ENCODE measurements around the gene ZNF92. TPM values are rescaled to one million over a fixed set of nuclear protein-coding genes. Genes with fewer than 3 reads are reported as not detected.
"Not testable (repeated sequence)": the region's sequence is repeated elsewhere in the genome, so short reads cannot be mapped to it uniquely, and the experiment has no call there.

The ZNF92 gene
- total RNA-seq, 1 experiment from 2014 or later, result 4.9 TPM

DNA sequence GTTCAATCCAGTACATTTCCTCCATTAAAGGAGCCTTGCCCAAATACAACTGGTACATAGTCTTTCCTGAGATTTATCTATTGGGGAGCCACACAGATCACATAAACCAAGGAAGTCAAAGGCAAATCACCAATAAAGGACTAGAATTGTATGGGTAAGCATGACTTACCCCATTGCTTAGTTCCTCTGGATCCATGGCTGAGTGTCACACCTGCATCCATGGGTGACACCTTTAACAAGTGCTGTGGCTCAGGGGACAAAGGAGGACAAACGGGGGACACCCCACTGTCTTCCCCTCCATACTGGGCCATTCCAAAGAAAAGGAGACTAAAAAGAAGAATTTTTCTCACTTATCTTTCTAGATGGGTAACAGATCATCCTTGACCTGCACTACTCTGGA is 30.4 kb downstream of the ZNF92 start:
- peaks cover 45% of the 10 kb centered on the region for H3K36me3 ChIP-seq
- no peak overlapping the region for H3K4me3 ChIP-seq
- no peaks in the 10 kb centered on the region for H3K27me3 ChIP-seq
- peaks cover 70% of the 10 kb centered on the region for H3K9me3 ChIP-seq
- no peak for DNase-seq

DNA sequence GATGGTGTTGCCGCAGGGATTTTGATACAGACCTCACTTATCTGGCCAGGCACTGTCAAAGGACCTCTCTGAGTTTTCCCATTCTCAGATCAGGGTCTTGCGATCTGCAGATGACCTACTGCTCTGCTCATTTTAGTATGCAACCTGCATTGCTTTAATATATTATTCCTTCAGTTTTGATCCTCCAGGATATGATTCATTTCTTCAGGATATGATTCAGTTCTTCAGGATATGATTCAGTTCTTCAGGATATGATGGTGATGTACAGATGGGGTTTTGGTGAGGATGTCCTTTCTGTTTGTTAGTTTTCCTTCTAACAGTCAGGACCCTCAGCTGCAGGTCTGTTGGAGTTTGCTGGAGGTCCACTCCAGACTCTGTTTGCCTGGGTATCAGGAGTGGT is 33.1 kb downstream of the ZNF92 start:
- DNase-seq, H3K27me3 ChIP-seq, H3K4me3 ChIP-seq: not testable (repeated sequence)
- H3K9me3 ChIP-seq, result peaks cover 55% of the 10 kb centered on the region
- H3K36me3 ChIP-seq, result peaks cover 18% of the 10 kb centered on the region

DNA sequence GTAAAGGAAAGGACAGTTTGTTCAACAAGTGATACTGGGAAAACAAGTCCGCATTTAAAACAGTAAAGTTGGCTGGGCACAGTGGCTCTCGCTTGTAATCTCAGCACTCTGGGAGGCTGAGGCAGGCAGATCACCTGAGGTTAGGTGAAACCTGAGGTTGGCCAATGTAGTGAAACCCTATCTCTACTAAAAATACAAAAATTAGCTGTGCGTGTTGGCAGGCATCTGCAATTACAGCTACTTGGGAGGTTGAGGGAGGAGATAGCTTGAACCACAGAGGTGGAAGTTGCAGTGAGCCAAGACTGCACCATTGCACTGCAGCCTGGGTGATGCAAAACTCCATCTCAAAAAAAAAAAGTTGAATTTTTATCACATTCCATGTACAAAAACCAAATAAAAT is 35.7 kb downstream of the ZNF92 start:
- Histone ChIP-seq H3K27me3 (no peaks in the 10 kb centered on the region), H3K9me3 (peaks cover 35% of the 10 kb centered on the region), H3K36me3 (peaks cover 3% of the 10 kb centered on the region), H3K4me3 (no peak overlapping the region)
- no peak for DNase-seq

DNA sequence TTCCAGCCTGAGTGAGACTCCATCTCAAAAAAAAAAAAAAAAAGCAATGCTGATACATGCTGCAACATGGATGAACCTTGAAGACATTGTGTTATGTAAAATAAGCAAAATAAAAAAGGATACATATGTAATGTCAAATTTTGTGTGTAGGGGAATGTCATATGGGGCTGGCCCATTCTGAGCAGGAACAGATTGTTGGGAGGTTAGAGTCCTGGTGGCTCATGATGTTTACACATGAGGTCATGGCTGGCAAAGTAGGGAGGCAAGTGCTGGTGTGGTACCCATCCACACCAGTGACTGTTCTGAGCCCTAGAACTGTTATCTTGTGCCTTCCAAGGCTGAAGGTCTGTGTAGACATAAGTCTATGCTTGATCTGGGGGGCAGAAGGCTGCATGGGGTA is 37.6 kb downstream of the ZNF92 start:
- Histone ChIP-seq H3K27me3 (no peaks in the 10 kb centered on the region), H3K36me3 (no peaks in the 10 kb centered on the region), H3K9me3 (peaks cover 23% of the 10 kb centered on the region), H3K4me3 (no peak overlapping the region)
- DNase-seq, result no peak

DNA sequence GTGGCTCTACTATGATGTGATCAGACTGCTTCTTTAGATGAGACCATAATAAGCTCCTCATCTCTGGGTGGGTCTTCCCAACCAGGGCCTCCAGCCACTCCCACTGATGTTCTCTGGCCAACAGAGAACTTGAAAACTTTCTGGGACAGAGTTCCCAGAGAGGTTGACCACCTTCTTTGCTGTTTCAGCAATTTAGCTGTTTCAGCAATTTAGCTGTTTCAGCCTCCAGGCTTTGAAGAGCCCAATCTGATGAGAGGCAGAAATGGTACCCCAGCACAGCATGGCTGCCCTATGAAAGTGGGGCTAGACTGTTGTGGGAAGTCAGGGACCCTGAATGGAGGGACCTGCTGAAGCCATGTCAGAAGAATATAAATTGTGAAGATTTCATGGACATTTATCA is 49.0 kb downstream of the ZNF92 start:
- H3K4me3 ChIP-seq, result no peak overlapping the region
- H3K9me3 ChIP-seq, result peaks cover 11% of the 10 kb centered on the region
- DNase-seq, result no peak
- no peaks in the 10 kb centered on the region for H3K36me3 ChIP-seq
- H3K27me3 ChIP-seq, result no peaks in the 10 kb centered on the region

DNA sequence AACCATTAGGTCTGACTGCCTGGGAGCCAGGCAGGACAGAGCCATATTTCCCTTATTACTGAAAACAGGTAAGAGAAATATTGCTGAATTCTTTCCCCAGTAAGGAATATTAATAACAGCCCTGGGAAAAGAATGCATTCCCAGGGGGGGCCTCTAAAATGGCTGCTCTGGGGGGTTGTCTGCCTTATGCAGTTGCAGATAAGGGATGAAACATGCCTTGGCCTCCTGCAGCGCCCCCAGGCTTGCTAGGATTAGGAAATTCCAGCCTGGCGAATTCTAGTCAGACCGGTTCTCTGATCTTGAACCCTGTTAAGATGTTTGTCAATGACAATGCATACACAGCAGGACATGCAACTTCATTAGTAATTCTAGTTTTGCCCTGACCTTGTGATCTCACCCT is 49.6 kb downstream of the ZNF92 start:
- not testable (repeated sequence) for H3K9me3 ChIP-seq, H3K36me3 ChIP-seq, DNase-seq, H3K4me3 ChIP-seq, H3K27me3 ChIP-seq

DNA sequence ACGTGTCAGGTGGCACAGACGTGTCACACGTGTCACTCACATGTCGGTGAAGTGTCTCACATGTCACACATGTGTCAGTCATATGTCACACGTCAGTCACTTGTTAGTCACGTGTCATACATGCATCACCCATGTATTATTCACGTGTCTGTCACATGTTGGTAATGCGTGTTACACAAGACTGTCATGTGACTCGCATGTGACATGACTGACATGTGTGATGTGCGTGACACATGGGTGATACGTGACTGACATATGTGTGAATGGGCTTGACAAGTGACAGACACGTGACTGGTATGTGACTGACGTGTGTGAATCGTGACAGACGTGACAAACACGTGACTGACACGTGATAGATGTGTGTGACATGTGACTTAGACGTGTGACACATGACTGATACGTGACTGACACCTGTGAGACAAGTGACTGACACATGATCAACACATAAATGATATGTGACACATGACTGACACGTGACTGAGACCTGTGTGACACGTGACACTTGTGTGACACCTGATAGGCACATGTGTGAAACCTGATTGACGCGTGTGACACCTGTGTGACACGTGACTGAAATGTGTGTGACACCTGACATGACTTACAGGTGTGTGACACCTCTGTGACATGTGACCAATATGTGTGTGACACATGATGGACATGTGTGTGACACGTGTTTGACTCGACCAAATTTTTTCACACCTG is 56.1 kb downstream of the ZNF92 start:
- Histone ChIP-seq H3K4me3 (no peak overlapping the region), H3K9me3 (peaks cover 7% of the 10 kb centered on the region), H3K27me3 (no peaks in the 10 kb centered on the region), H3K36me3 (no peaks in the 10 kb centered on the region)
- DNase-seq, result no peak

DNA sequence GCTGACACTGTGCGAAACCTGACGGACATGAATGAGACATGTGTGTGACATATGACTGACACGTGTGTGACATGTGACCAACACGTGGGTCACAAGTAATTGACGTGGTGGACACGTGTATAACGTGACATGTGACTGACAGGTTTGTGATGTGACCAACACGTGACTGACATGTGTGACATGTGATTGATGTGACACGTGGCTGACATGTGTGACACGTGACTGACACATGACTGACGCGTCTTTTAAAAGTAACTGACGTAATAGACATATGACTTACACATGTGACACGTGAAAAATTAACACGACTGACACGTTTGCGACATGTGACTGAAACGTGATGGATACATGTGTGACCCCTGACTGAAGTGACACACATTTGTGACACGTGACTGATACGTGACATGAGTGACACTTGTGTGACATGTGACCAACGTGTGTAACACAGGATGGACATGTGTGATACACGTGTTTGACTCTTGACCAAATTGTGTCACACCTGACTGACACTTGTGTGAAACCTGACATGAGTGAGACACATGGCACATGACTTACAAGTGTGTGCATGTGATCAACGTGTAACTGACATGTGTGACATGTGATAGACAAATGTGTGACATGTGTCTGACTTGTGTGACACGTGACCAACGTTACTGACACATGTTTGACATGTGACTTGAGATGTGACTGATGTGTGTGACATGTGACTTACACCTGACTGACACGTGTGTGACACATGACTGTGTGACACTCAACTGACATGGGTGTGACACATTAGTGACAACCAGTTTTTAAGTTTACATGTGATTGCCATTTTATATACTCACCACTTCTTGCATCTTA is 56.9 kb downstream of the ZNF92 start:
- Histone ChIP-seq H3K27me3 (no peaks in the 10 kb centered on the region), H3K9me3 (peaks cover 7% of the 10 kb centered on the region), H3K36me3 (no peaks in the 10 kb centered on the region), H3K4me3 (no peak overlapping the region)
- DNase-seq, result no peak

DNA sequence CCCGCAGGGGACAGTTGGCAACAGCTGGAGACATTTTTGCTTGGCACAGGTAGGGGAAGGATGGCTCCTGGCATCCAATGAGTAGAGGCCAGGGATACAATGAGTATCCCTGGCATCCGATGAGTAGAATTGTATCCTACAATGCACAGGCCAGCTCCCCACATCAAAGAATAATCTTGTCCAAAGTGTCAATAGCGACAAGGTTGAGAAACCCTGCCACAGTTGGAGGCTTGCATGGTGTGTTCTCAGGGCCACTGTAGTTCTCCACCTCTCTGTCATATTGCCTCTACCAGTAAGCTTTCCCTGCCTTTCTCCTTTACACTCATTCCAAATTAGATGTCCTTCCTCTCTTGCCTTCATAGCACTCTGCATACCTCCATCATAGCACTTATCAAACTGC is 60.7 kb downstream of the ZNF92 start:
- Histone ChIP-seq H3K4me3 (no peak overlapping the region), H3K36me3 (no peaks in the 10 kb centered on the region), H3K27me3 (no peaks in the 10 kb centered on the region), H3K9me3 (peaks cover 3% of the 10 kb centered on the region)
- DNase-seq, result no peak

DNA sequence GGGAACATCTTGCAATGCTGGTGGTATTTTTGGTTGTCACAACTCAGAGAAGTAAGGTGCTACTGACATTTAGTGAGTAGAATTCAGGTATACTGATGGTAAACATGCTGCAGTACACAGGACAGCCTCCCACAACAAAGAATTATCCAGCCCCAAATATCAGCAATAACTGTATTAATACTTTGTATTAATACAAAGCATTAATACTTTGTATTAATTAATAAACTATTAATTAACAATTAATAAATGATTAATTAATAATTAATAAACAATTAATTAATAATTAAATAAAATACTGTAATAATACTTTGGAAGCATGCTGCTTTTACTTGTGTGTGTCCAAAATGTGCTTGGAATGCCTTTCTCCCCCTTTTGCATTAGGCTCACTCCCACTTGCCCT is 62.5 kb downstream of the ZNF92 start:
- Histone ChIP-seq H3K36me3 (no peaks in the 10 kb centered on the region), H3K4me3 (no peak overlapping the region), H3K27me3 (no peaks in the 10 kb centered on the region), H3K9me3 (no peaks in the 10 kb centered on the region)
- DNase-seq, result no peak

DNA sequence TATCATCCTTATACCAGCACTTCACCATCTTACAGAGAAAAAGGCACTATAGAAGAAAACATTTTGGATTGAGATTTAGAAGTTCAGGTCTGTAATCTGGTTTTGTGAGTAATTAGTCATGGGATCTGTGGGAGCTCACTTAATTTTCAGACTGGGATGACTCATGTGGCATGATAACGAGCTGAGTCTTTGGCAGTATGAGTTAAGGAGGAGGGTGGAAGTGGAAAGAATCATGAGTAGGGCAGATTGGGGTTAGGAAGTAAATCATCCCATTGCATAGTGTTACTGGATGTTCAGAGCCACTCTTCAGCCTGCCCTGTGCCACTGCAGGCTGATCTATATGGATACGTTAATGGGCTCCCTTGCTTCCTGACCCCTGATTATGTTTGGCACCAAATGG is 64.9 kb downstream of the ZNF92 start:
- no peaks in the 10 kb centered on the region for H3K9me3 ChIP-seq
- H3K4me3 ChIP-seq, result no peak overlapping the region
- no peaks in the 10 kb centered on the region for H3K36me3 ChIP-seq
- DNase-seq, result peak; percentile 62
- no peaks in the 10 kb centered on the region for H3K27me3 ChIP-seq

DNA sequence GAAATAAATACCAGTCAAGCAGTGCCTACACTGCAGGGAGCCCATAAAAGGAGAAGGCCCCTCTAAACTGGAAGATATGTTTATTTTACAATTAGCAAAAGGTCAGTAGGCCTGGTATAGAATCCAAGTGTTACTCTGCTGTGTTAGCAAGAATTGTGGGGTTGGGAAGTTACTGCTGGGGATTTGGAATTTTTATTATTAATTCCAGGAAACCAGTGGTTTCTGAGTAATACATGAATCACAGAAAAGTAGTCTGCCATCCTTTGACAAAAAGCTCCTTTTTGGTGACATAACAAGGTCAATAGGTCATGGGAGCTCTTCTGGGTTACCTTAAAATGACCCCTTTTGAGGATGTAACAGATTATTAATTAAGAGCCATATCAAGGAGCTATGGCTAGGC is 67.4 kb downstream of the ZNF92 start:
- no peak overlapping the region for H3K4me3 ChIP-seq
- H3K27me3 ChIP-seq, result no peaks in the 10 kb centered on the region
- H3K9me3 ChIP-seq, result no peaks in the 10 kb centered on the region
- no peaks in the 10 kb centered on the region for H3K36me3 ChIP-seq
- no peak for DNase-seq

DNA sequence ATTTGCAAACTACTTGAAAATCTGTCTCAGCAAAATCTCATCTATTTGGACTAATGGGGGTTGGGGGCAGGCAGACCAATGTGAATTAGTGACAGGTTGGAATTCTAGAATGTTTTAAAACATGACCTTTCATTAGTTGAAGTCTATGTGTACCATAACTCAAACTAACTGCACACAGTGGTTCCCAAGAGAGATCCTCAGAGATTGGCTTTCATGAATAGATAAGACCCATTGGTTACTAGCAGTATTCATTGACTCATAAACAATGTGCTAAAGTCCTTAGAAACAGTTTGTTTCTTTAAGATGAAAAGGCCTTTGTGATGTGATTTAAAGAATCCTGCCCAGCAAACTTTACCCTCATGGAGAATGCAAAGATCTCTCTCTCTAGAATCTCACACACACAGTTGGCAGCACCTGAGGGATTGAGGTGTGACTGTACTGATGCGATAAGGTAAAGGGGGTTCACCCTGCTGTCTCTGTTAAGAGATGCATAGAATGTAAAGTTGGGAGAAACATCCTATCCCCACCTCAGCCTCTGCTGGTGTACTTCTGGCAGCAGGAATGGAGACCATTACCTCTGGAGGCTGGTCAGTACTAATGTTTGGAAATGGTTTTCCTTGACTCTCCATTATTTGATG is 70.7 kb downstream of the ZNF92 start:
- H3K4me3 ChIP-seq, result no peak overlapping the region
- peaks cover 6% of the 10 kb centered on the region; the same call in 1 of the 2 replicates for H3K9me3 ChIP-seq
- no peaks in the 10 kb centered on the region for H3K36me3 ChIP-seq
- no peak for DNase-seq
- no peaks in the 10 kb centered on the region for H3K27me3 ChIP-seq

DNA sequence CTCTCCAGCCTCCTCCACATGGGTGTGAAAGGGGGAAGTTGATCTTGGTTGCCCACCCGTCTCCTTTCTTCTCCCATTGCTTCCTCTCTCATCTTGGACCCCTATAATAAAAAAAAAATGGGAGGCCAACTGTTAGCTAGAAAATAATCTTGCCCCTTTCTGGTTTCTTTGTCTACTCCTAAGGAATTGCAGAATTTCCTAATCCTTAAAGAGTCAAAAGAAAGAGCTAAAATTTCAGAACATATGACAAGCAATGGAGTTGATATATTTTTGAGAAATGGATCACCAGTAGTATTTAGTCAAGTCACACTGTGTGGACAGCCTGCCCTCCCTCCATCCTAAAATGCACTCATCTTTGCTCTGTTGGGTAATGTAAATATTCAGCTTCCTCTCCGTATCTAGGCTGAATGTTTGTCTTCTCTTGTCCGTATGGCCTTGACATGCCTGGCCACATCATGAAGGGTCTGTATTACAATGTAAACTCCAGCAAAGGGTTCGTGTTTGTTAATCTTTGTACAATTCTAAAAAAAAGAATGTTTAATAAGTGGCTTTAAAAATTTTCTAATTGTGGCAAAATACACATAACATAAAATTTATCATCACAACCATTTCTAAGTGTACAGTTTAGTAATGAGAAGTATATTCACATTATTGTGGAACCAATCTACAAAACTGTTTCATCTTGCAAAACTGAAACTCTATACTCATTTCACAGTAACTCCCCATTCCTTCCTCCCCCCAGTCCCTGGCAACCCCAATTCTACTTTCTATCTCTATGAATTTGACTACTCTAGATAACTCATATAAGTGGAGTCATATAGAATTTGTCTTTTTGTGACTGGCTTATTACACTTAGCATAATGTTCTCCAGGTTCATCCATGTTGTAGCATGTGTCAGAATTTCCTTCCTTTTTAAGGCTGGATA is 71.5 kb downstream of the ZNF92 start:
- Histone ChIP-seq H3K36me3 (no peaks in the 10 kb centered on the region), H3K9me3 (peaks cover 6% of the 10 kb centered on the region; the same call in 1 of the 2 replicates), H3K27me3 (no peaks in the 10 kb centered on the region), H3K4me3 (no peak overlapping the region)
- DNase-seq, result no peak

DNA sequence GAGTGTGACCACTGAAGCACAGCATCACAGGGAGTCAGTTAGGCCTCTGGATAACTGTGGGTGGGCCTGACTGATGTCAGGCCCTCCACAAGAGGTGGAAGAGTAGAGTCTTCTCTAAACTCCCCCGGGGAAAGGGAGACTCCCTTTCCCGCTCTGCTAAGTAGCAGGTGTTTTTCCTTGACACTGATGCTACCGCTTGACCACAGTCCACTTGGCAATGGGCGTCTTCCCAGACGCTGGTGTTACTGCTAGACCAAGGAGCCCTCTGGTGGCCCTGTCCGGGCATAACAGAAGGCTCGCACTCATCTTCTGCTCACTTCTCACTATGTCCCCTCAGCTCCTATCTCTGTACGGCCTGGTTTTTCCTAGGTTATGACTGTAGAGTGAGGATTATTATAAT is 73.4 kb downstream of the ZNF92 start:
- not testable (repeated sequence) for H3K4me3 ChIP-seq, H3K9me3 ChIP-seq, H3K27me3 ChIP-seq, H3K36me3 ChIP-seq
- peak; percentile 12 for DNase-seq

DNA sequence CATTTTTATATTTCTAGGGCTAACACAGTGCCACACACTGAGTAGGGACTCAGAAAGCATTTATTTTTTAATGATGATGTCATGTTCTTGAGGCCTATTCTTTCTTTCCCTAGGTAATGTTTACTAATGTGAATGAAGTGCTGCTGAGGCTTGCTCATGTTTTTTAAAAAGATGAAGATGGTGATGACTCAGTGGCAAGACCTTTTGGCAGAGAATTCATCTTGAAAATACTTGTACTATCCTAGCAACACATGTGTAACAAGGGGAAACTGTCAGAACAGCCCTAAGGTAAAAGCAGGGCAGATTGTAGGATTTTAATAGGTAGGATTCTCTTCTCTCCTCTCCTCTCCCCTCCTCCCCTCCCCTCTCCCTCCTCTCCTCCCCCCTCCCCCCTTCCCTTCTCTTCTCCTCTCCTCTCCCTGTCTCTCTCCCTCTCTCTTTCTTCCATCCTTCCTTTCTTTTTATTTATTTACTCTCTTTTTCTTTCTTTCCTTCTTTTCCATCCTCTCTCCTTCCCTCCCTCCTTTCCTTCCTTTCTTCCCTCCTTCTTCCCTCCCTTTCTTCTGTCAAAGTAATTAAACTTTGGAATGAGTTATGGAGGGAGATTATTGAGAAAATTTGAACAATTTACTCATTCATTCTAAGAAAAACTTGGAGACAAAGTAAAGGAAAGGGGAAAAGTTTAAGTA is 75.3 kb downstream of the ZNF92 start:
- Histone ChIP-seq H3K9me3 (peaks cover 6% of the 10 kb centered on the region; the same call in 1 of the 2 replicates), H3K36me3 (no peaks in the 10 kb centered on the region), H3K4me3 (no peak overlapping the region), H3K27me3 (no peaks in the 10 kb centered on the region)
- DNase-seq, result peak; percentile 12

Measured in MG63 (cell line).